NCI-H2227 treated with DMSO at 0.1 percent for 48 hours (cell line): Measurements from ENCODE around the gene PCYT2.

Source experiments
- DNase-seq: peaks from one replicate; lab custom pipeline; 2025; lab: John Stamatoyannopoulos, UW

The PCYT2 gene

DNA sequence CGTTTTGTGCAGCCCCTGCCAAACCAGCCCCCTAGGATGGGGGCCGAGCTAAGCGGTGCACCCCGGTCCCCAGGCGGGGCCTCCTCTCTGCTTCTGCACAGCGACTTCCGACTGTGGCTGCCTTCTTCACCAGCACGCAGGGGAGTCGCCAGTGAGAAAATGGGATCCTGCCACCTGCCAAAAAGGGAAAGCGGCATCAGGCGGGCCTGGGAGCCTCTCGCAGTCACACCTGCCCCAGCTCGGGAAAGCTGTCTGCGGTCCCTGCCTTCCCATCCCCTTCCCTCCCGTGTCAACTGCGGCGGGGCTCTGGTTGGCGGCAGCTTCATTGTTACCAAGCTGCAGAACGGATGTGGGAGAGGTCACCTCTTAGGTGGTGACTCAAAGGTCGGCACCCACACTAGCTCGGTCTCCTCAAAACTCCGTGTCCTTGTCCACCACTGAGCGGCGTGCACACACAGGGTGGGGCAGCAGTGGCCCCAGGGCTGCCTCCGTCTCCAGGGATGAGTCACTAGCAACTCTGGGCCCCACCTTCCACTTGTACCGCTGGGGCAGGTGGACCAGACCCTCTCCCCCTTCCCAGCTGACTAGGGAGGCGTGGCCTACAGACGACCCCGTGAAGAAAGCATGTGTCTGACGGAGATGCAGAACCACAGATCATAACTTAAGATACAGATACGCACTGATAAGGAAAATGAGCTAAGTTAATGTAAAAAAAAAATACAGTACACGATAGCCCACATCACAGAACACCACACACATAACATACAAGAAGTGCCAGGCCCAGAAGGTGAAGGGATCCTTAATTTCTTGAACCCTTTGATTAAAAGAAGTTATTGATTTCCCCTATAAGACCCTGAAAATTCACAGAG is 1.5 kb upstream of the PCYT2 start:
- DNase-seq, result no peak

DNA sequence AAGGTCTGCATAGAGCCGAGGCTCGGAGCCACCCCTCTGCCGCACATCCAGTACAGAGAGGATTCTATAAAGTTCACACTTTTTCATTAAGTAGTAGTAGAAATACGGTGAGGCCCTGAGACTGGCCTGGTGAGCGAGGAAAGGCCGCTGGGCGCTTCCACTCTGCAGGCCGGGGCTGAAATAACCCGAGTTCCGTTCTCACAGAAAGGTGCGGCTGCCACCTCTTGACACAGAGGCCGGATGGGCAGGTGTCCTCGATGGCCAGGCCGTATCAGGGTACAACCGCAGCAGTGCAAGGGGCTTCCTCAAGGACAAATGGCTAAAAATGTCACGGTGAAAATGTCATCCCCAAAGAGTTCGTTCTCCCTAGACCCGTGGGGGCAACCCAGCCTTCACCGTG is 770 bp upstream of the PCYT2 start:
- no peak for DNase-seq

DNA sequence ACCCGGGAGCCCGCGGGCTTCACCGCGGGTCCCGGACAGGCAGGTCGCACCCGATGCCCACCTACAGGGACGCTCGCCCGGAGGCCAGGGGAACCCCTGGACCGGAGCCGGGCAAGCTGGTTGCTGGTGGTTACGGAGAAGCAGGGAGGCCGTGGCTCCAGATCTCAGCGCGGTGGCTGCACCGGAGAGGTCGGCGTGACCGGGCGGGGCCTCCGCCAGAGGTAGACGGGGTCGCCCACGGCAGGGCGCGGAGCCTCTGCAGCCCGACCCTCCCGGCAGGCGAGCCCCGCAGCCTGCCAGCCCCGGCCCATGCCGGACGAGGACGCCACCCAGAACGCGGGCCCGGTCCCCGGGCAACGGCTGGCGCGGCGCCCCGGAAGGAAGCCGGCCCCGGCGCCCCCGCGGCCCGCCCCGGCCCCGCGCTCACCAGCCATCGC is 341 bp downstream of the PCYT2 start:
- DNase-seq, result no peak

DNA sequence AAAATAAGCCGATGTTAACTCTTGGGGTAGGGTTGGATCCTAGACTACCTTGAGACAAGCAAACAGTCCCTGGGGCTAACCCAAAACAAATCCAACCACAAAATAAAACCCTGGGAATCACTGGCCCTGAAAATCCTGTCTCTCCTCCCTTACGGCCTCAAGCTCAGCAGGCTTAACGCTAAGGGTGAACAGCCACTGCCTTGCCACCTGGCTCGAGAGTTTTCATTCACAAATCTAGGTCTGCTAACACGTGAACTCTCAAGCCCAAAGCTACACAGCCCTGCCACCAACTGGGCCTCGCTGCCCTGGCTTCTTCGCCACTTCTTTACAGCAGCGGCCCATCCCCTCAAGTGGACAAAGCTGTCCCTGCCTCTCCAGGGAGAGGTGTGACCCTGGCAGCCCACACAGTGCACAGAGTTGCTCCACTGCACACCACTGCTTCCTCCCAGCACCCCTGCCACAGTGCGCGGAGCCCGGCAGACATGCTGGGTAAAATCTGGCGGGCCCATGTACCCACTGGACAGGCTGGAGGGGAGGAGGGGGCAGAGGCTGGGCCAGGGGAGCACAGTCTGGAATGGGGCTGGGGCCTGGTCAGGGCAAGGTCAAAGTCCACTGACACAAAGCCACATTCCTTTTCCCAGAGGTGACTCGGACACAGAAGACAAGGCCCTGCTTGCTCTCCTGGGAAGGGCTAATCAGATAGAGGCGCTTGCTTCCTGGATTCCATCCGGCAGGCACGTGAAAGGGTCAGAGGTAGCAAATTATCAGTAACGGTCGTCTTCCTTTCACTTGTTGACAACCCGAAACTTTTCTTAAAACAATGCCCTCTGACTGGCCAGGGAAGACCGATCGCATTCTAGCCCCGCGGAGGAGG is 996 bp downstream of the PCYT2 start:
- DNase-seq, result no peak

DNA sequence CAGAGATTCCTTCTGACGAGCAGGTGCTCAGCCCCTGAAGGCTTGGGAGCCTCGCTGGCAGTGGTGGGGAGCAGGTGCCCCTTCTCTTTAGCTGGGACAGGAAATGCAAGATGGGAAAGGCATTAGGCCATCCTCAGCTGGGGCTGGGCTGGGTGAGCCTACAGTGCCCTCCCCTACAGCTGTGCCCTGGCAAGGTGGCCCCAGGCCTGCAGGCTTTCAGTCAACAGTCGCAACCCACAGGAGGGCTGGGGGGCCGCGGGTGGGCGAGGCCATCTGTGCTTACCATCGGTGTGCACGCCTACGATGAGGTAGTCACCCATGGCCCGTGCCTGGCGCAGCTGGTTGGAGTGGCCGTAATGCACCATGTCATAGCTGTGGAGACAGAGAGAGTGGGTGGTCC is 2.0 kb downstream of the PCYT2 start:
- DNase-seq, result no peak

DNA sequence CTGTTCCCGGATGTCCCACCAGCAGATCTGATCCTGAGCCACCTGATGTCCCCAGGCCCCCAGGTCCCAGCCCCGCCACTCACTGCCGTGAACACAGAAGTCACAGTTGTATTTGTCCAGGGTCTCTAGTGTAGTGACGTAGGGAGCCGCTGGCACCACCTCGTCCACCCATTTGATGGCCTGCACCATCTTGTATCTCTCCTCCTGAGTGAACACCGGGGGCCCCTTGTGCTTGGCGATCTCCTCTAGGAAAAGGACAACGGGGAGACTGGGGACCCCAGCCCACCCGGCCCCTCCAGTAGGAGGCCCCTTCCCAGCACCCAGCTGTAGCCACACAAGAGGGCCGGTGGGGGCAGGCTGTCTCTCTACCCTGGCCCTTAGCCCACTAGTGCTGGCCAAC is 2.4 kb downstream of the PCYT2 start:
- DNase-seq, result no peak

DNA sequence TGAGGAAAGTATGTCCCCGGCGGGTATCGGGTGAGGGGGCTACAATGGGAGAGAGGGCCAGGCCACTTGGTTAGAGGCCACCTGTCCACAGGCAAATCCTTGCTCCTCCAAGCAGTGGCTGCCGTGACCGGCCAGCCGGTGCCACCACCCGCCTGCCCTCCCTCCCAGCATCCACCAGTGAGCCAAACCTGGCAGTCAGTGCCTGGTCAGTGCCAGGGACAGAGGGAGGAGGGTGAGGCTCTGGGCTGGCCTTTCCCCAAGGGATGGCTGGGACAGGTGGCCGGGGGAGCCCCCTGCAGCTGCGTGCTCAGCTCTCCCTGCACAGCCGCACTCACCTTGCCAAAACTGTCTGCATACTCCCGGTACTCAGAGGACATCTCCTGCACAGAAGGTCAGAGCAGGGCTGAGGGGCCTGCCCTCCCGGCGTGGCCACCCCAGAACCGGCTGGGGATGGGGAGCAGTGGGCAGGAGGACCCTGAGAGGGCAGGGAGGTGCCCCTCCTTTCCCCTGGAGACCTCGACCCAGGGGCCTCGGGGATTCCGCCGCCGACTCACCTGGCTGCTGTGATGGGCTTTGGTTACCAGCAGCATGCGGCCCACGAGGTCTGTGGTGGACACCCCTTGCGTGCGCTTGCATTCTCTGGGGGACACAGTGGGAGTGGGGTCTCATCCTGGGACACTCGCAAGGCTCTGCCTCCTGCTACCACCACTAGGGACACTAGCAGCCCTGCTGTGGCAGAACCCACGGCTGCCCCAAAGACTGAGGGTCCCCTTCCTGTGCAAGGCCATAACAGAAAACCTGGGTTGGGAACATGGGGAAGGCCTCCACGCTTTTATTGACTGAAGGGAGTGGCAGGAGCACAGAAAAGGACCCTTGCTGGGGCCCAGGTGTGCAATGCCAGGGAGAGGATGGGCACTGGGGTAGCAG is 3.7 kb downstream of the PCYT2 start:
- DNase-seq, result no peak

DNA sequence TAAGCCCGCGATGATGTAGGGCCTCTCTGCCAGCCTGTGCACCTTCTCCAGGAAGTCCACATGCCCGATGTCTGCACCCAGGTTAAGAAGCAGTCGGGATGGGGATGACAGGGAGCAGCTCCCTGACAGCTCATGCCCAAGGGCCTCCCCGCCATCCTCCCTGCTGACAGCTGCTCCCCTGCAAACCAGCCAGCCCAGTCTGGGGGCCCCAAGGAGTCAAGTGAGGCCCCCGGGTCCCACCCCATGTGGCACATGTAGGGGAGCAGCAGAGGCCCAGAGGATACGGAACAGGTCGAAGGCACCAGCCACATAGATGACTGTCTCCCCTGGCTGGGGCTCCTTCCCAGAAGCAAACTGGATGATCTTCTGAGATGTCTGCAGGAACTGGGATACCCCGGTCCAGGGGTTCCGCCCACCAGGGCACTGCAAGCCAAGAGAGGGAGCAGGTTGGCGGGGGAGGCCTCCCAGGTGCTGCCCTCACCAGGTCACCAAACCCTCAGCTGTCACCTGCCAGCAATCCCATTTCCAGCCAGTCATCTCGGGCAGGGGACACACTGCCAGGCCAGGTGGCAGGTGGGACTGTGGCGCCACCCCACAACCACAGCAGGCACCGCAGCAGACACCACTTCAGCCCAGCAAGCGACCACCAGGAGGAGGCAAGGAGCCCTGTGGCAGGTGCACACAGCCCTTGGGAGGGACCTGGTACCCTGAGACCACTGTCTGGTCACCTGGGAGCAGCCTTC is 4.6 kb downstream of the PCYT2 start:
- no peak for DNase-seq

DNA sequence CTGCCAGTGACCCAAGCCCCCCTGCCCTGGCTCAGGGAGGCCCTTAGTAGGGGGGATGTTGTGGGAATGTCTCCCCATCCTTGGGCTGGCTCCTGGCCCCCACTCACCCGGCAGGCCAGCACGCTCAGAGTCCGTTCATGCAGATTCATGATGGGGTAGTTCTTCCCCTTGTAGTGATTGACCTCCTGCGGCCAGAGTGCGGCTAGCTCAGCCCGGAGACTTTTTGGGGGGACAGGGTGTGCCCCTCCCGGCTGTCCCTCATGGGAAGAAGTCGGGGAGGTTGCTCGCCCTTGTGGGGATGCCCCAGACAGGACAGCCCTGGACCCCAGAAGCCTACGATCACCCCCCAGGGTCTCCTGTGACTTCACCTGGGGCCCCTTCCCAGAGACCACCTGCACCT is 5.2 kb downstream of the PCYT2 start:
- no peak for DNase-seq

DNA sequence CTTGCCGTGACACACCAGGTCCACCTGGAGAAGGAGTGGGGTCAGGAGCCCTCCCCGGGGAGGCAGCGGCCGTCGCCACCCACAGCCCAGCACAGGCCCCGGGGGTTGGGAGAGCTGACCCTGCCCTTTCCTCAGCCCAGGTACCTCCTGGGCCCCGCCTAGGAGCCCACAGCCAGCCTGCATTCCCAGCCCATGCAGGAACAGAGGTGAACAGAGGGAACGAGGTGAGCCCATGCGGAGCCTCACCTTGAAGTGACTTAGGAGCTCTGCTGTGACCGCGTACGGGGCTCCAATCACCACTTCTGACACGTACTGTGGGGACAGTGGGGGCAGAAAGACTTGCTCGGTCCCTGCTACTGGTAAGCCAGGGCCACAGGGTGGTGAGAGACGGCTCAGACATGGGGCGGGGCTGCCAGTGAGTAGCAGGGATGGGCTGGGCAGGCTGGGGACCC is 5.7 kb downstream of the PCYT2 start:
- DNase-seq, result no peak

DNA sequence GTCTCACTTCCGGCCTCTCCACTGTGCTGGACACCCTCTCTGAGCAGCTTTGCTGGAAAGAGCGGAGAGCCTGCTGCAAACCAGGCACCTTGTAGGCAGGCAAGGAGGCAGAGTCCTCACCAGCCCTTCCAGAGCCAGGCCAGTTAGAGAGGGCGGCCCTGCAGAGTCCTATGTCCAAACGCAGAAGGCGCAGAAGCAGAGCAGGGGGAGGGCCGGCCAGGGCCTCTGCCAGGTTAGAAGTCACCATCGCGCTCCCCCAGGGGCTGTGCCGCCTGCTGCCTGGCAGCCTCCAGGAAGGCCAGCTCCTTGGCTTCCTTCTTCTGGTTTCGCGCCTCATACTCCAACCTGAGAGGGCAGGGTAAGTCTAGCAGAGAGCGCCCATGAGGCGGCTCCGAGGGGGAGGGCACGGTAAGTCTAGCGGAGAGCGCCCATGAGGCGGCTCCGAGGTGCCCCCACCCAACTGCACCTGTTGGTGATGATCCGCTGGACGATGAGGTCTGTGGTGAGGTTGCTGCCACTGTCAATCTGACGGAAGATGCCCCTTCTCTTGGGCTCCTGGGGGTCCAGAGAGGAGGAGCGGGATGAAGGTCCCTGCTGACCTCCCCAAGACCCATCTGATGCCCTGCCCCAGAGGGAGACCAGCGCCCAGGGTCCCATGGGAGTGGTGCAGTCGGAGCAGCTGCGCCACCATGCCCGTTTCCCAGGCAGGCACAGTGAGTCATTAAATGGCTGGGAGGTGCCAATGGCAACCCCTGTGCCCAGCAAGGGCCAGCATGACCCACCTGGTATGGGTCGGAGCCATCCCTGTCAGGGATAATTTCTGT is 6.4 kb downstream of the PCYT2 start:
- no peak for DNase-seq

DNA sequence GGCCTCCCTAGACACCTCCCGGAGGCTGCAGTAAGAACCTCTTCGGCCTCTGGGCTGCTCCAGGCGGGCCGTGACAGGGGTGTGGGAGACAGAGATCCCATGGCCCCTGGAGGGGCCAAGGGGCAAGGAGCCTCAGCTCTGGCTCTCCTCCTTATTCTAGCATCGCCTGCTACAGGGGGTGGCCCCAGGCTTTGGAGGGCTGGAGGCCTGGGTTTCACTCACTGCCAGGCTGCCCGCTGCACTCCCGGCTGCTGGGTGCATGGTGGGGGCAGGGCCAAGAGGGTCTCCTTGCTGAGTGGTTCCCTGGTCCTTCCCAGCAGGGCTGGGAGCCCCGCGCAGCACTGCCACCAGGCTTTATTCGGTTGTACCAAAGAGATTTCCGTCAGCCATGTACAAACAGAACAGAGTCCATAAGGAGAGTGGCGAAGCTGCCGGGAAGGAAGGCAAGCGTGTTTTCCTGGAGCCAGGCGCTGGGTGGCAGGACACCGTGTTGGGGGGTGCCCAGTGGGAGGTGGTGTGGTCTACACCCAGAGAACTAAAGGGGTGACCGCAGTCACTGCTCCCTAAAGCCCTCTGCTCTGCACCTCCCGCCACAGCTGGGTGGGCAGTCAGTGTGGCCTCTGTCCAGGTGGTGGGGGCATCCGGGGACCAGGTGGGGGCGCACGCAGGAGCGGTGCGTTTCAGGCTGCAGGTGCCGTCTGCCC is 7.2 kb downstream of the PCYT2 start:
- no peak for DNase-seq

DNA sequence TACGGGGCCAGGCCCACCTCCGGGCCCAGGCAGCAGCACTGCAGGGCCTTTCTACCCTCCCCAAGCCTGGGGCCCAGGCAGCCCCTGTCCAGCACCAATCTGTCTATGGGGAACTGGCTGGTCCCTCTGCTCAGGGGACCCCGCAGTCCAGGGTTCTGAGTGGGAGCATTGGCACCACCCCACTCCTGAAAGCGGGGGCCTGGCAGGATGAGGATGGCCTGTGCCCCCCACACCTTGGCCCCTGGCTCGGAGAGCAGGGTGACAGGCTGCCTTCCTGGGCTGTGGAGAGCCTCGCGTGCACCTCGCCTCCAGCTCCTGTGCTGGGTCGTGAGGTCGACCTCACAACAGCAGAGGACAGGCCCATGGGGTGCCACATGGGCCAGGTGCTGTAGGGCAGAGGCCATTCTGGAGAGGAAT is 7.8 kb downstream of the PCYT2 start:
- no peak for DNase-seq

DNA sequence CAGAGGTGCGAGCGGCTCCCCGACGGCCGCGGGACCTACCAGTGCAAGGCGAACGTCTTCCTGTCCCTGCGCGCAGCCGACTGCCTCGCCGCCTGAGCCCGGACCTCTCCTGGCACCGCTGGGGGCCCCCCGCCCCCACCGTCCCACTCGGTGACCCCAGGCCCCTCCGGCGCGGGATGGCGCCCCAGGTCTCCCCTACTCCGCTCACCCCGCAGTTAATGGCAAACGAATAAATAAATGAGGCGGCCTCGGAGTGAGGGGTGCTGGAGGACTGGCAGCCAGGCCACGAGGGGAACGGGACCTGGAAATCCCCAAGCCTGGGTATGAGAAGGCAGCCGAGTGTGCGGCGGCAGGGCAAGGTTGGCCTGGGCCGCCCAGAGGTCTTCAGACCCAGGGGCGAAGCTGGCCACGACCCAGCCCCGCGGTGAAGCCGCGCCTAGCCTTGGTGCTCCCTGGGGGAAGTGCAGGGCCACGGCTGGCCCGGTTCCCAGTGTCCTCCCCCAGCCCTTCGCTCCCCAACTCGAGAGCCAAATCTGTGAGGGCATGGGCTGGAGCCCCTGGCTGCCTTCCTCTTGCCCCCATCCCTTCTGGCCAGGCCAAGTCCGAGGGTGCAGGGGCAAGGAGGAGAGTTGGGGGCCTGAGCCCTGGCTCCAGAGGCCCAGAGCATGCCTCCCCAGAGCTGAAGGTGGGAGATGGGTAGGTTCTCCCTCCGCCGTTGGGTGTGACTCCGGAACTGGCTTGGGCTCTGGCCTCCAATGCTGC is 8.4 kb downstream of the PCYT2 start:
- DNase-seq, result no peak

DNA sequence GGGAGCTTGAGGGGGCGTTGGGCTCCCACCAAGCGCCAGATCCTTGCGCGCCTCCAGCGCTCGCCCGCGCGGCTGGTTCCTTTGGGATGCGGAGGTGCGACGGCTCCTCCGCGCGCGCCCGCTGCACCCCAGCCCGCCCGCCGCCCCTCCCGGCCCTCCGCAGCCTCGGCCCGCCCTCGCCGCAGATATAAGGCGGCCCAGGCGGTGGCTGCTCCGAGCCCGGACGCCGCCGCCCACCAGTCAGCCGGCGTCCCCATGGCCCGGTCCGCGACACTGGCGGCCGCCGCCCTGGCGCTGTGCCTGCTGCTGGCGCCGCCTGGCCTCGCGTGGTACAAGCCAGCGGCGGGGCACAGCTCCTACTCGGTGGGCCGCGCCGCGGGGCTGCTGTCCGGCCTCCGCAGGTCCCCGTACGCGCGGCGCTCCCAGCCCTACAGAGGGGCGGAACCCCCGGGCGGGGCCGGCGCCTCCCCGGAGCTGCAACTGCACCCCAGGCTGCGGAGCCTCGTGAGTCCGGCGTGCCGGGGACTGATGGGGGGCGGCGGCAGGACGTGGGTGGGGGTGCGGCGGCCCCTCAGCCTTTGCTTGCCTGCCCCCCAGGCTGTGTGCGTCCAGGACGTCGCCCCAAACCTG is 9.1 kb downstream of the PCYT2 start, which contains the start of gene NPB:
TSS of gene NPB (plus strand) at position 216 of the 630 bp plus-strand sequence. CDS start at position 256, 40 bp downstream.
- no peak for DNase-seq

DNA sequence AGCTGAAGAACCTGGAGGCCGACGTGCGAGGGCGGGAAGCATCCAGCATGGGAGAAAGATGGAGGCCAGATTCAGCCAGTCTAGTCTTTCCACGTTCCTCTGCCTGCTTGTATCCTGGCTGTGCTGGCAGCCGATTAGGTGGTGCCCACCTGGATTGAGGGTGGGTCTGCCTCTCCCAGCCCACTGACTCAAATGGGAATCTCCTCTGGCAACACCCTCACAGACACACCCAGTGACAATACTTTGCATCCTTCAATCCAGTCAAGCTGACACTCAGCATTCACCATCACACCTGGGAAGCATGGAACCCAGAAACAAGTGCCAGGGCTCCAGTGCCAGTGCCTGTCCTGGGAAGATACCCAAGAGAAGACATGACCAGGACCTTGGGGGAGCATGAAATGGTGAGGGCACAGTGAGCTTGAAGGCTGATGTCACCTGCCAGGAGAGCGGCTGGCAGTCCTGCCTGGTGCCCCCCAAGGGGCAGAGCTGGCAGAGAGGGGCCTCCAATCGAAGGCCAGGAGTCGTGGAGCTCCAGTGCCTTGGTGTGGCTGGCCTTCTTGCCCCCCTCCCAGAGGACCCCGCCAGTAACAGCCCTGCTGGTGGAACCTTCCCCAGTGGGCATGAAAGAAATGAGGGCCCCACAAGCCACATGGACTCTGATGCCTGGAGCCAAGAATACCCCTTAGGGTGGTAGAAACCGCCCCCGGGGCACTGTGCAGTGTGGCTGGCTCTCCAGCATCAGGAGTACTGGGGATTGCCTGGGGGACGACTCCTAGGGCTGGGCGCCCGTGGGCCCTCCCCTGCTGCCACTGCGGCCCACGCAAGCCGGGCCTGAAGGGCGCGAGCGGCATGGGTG is 9.8 kb downstream of the PCYT2 start:
- DNase-seq, result no peak

DNA sequence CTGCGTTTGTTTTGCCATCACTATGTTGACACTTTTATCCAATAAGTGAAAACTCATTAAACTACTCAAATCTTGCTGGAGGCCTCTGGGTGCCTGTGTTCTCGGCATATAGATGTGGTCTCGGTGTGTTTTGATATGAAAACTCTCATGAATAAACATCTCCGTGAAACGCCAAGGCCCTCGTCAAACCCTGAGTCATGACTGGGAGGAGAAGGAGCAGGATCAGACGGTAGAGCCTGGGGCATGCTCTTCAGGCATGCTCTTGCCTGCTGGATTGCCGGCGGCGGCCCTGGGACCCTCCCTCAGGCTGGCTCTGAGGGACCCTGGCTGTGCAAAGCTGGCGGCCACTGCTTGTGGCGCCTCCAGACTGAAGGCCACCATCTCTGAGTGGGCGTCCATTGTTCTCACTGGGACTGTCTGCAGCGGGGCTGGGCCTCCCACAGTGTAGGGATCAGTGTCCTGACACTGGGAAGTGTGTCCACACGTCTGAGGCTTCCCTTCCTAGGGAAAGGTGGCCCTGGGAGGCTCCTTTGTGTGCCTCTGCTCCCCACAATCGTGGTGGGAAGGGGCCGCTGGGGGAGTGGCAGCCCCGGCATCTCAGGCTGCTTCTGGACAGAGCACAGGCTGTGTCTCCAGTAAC is 10.9 kb downstream of the PCYT2 start:
- DNase-seq, result no peak
